A549 (cell line): ENCODE data around the gene DNASE1L2. TPM values are rescaled to one million over a fixed set of nuclear protein-coding genes. Genes with fewer than 3 reads are reported as not detected.

Experiments
- ATAC-seq, 2 experiments: fragments of 200-7000 bp in 1 of 2; fragments of >200 bp in 1 of 2; cut with Nextera tagmentation in 1 of 2; cut with Tn5 transposase in 1 of 2; 3 replicates each; pipeline versions ENCODE4 v1.8.0 to v1.9.1; 2018 to 2020; ENCODE audit warnings: mild to moderate bottlenecking in 1 of 2, moderate library complexity in 1 of 2
- CTCF ChIA-PET: fragments of 300-600 bp; sonication (Branson Sonifier 250); formaldehyde crosslinking; extraction: SDS; loops from one replicate; lab custom pipeline; 2021; ENCODE audit warnings: antibody characterized with exemption, inconsistent platforms; lab: Yijun Ruan, JAX
- POLR2A ChIA-PET: fragments of 350-600 bp; formaldehyde crosslinking; extraction: SDS; loops from one replicate; lab custom pipeline; 2021; ENCODE audit warnings: antibody characterized with exemption, inconsistent platforms; lab: Yijun Ruan, JAX
- DNase-seq, 2 experiments: peaks; one replicate each; pipeline versions ENCODE4 v3.0.0 to v3.0.0-alpha.2; 2011 to 2016; ENCODE audit warnings: low read depth in 1 of 2, low spot score in 1 of 2
- FAIRE-seq: peaks from 2 replicates; lab custom pipeline; 2011; peaks lifted over from hg19 to GRCh38; lab: Jason Lieb, UNC
- H3K27ac ChIP-seq, 2 experiments: fragments of >200 bp; sonication (Bioruptor Twin); formaldehyde crosslinking; 3 replicates each; pipeline ENCODE4 v1.5.1; 2016 to 2017
- H3K4me1 ChIP-seq: fragments of >200 bp; sonication (Bioruptor Twin); formaldehyde crosslinking; 3 replicates; pipeline ENCODE4 v1.6.1; 2016
- H3K4me2 ChIP-seq: fragments of >200 bp; sonication (Bioruptor Twin); formaldehyde crosslinking; 3 replicates; pipeline ENCODE4 v1.6.1; 2016
- H3K4me3 ChIP-seq: fragments of >200 bp; sonication (Bioruptor Twin); formaldehyde crosslinking; 3 replicates; pipeline ENCODE4 v1.5.1; 2016
- H3K9me3 ChIP-seq: fragments of >200 bp; sonication (Bioruptor Twin); formaldehyde crosslinking; 3 replicates; pipeline ENCODE4 v1.6.1; 2016
- CBX2 ChIP-seq: fragments of 200-600 bp; sonication (generic); IDR thresholded peaks from 2 replicates; pipeline ENCODE4 v1.6.1; 2016; ENCODE audit warnings: low read depth, mild to moderate bottlenecking, borderline replicate concordance
- CEBPB ChIP-seq, 2 experiments: fragments of >200 bp in 1 of 2; sonication (Bioruptor Twin) in 1 of 2; formaldehyde crosslinking in 1 of 2; IDR thresholded peaks; 2 replicates each; pipeline ENCODE4 v1.6.1; 2012 to 2016
- CHD2 ChIP-seq: fragments of 150-350 bp; IDR thresholded peaks from 2 replicates; pipeline ENCODE4 v1.6.1; 2014; ENCODE audit warnings: low read length; ENCODE audit not compliant: partially characterized antibody
- EHF ChIP-seq: fragments of 250-450 bp; sonication (Bioruptor Pico); IDR thresholded peaks from 2 replicates; pipeline ENCODE4 v1.5.0; 2020; ENCODE audit warnings: mild to moderate bottlenecking
- EHMT2 ChIP-seq: fragments of 200-600 bp; sonication (generic); IDR thresholded peaks from 2 replicates; pipeline ENCODE4 v1.6.1; 2016; ENCODE audit warnings: antibody characterized with exemption, low read depth, mild to moderate bottlenecking, moderate library complexity
- ELK1 ChIP-seq: fragments of 150-350 bp; IDR thresholded peaks from 2 replicates; pipeline ENCODE4 v1.6.1; 2014; ENCODE audit warnings: low read depth, mild to moderate bottlenecking, low read length
- ESRRA ChIP-seq: fragments of 150-350 bp; IDR thresholded peaks from 2 replicates; pipeline ENCODE4 v1.6.1; 2014; ENCODE audit warnings: mild to moderate bottlenecking, low read length, borderline replicate concordance
- GATA3 ChIP-seq: IDR thresholded peaks from 2 replicates; pipeline ENCODE4 v1.6.1; 2012; ENCODE audit warnings: borderline replicate concordance
- HEYL ChIP-seq: fragments of 250-450 bp; sonication (Bioruptor Pico); IDR thresholded peaks from 2 replicates; pipeline ENCODE4 v1.8.0; 2021; ENCODE audit warnings: mild to moderate bottlenecking, moderate library complexity
- HOXA7 ChIP-seq: fragments of 250-450 bp; sonication (Bioruptor Pico); IDR thresholded peaks from 2 replicates; pipeline ENCODE4 v1.5.0; 2020; ENCODE audit warnings: mild to moderate bottlenecking, moderate library complexity
- JUN ChIP-seq, 2 experiments: fragments of >200 bp; sonication (Bioruptor Twin); formaldehyde crosslinking; IDR thresholded peaks; 2 replicates in 1 of 2; 3 replicates in 1 of 2; pipeline ENCODE4 v1.6.1; 2016 to 2017
- JUNB ChIP-seq: fragments of >200 bp; sonication (Bioruptor Twin); formaldehyde crosslinking; IDR thresholded peaks from 2 replicates; pipeline ENCODE4 v1.6.1; 2016
- MAFK ChIP-seq: fragments of 450-650 bp; IDR thresholded peaks from 2 replicates; pipeline ENCODE4 v1.6.1; 2014; ENCODE audit not compliant: partially characterized antibody
- NFE2L2 ChIP-seq: fragments of 150-350 bp; conservative IDR thresholded peaks from 2 replicates; pipeline ENCODE4 v1.6.1; 2014; ENCODE audit warnings: low read length
- PBX3 ChIP-seq: IDR thresholded peaks from 2 replicates; pipeline ENCODE4 v1.6.1; 2012
- PHF8 ChIP-seq: fragments of 200-600 bp; sonication (generic); IDR thresholded peaks from 2 replicates; pipeline ENCODE4 v1.6.1; 2016; ENCODE audit warnings: low read depth, mild to moderate bottlenecking, antibody characterized with exemption, moderate library complexity, borderline replicate concordance
- POLR2A ChIP-seq: IDR thresholded peaks from 2 replicates; pipeline ENCODE4 v1.6.1; 2012; ENCODE audit warnings: mild to moderate bottlenecking, low read length
- POLR2AphosphoS2 ChIP-seq: conservative IDR thresholded peaks from 2 replicates; pipeline ENCODE4 v1.6.1; 2012; ENCODE audit warnings: low read length, improper control_type of control experiment, inconsistent platforms
- RAD21 ChIP-seq, 2 experiments: fragments of >200 bp in 1 of 2; sonication (Bioruptor Twin) in 1 of 2; formaldehyde crosslinking in 1 of 2; IDR thresholded peaks in 1 of 2; conservative IDR thresholded peaks in 1 of 2; 2 replicates in 1 of 2; 3 replicates in 1 of 2; pipeline ENCODE4 v1.6.1; 2012 to 2018; ENCODE audit warnings: inconsistent platforms in 1 of 2
- RARB ChIP-seq: fragments of 250-450 bp; sonication (Bioruptor Pico); IDR thresholded peaks from 2 replicates; pipeline ENCODE4 v1.8.0; 2021; ENCODE audit warnings: mild to moderate bottlenecking, moderate library complexity
- RFX5 ChIP-seq: fragments of 450-650 bp; IDR thresholded peaks from 2 replicates; pipeline ENCODE4 v1.7.1; 2014; ENCODE audit warnings: antibody characterized with exemption, mild to moderate bottlenecking, moderate library complexity
- RNF2 ChIP-seq: fragments of 200-600 bp; sonication (generic); IDR thresholded peaks from 2 replicates; pipeline ENCODE4 v1.6.1; 2016; ENCODE audit warnings: low read depth, mild to moderate bottlenecking, antibody characterized with exemption, moderate library complexity, borderline replicate concordance
- SMC3 ChIP-seq: fragments of >200 bp; sonication (Bioruptor Twin); formaldehyde crosslinking; IDR thresholded peaks from 3 replicates; pipeline ENCODE4 v1.6.1; 2018; ENCODE audit warnings: inconsistent platforms
- TFCP2L1 ChIP-seq: fragments of 250-450 bp; sonication (Bioruptor Pico); IDR thresholded peaks from 2 replicates; pipeline ENCODE4 v1.5.0; 2021; ENCODE audit warnings: mild to moderate bottlenecking
- USF2 ChIP-seq: fragments of 450-650 bp; IDR thresholded peaks from 2 replicates; pipeline ENCODE4 v1.6.1; 2014; ENCODE audit warnings: antibody characterized with exemption
- ZC3H11A ChIP-seq: fragments of 450-650 bp; IDR thresholded peaks from 2 replicates; pipeline ENCODE4 v1.6.1; 2014; ENCODE audit warnings: antibody characterized with exemption, mild to moderate bottlenecking
- ZFP36 ChIP-seq: fragments of 450-650 bp; IDR thresholded peaks from 2 replicates; pipeline ENCODE4 v1.6.1; 2014; ENCODE audit warnings: borderline replicate concordance; ENCODE audit not compliant: partially characterized antibody
- ZNF302 ChIP-seq: fragments of 250-450 bp; sonication (Bioruptor Pico); IDR thresholded peaks from 2 replicates; pipeline ENCODE4 v1.9.0; 2021; ENCODE audit warnings: inconsistent platforms, mild to moderate bottlenecking, moderate library complexity
- WGBS: methylation state at CpG from one replicate; pipeline ENCODE4 v1.1.6; 2017; ENCODE audit errors: missing lambda C conversion rate; 5-methylcytosine and 5-hydroxymethylcytosine counted together
- polyA plus RNA-seq, 4 experiments: library from polyadenylated mRNA; depleted of rRNA in 3 of 4; stranded (reverse); fragments of >200 nt; fragmentation: RNase III in 1 of 4; extraction: RNeasy Plus Mini Kit Qiagen cat#74134 plus additional on column Dnase treatment in 1 of 4; gene quantifications; 2 replicates in 3 of 4; 3 replicates in 1 of 4; pipeline ENCODE4 v1.2.3, GENCODE V29; 2011 to 2017

The DNASE1L2 gene
- polyA plus RNA-seq, 2 of the 4 experiments (the other 2 are of a cell fraction), result 0.36 to 1.2 TPM

GRCh38 chr16:2187212-2187611, 49.0 kb upstream of the DNASE1L2 start:
- ATAC-seq, result no peak
- no peak for DNase-seq
- 88% methylated on average over 16 of the region's 17 CpGs for WGBS
- H3K27ac ChIP-seq, result no peak overlapping the region
- no peak overlapping the region for H3K4me3 ChIP-seq
- H3K4me2 ChIP-seq, result no peak overlapping the region
- TF ChIP-seq ZC3H11A, result no peak
- TF ChIP-seq POLR2AphosphoS2, result no peak
- no peak for TF ChIP-seq RNF2
- TF ChIP-seq SMC3, result no peak
- TF ChIP-seq JUNB, result no peak
- no peak for TF ChIP-seq ZNF302 (CRISPR knock-in tag)
- no peak for TF ChIP-seq EHF (CRISPR knock-in tag)
- TF ChIP-seq EHMT2, result no peak
- TF ChIP-seq PHF8, result no peak
- no peak for TF ChIP-seq PBX3
- no peak for TF ChIP-seq POLR2A
- TF ChIP-seq ELK1, result no peak
- no peaks in the 10 kb centered on the region for H3K4me1 ChIP-seq
- no peaks in the 10 kb centered on the region for H3K9me3 ChIP-seq
- CTCF ChIA-PET, result interaction anchor here (0.6 kb wide), 1 partner anchor 262 kb away, joined by 4 read pairs; no protein-coding TSS in a partner anchor
- POLR2A ChIA-PET, result interaction anchor here (1.0 kb wide), 1 partner anchor 32 kb away, joined by 3 read pairs; the partner anchor contains the start of gene TRAF7
- FAIRE-seq, result no peak

- H3K9me3 ChIP-seq, result no peaks in the 10 kb centered on the region
- no peaks in the 10 kb centered on the region for H3K4me1 ChIP-seq
- H3K27ac ChIP-seq, result no peak overlapping the region
- whole genome bisulfite sequencing, result 77% methylated on average over 8 of the region's 8 CpGs
- ChIA-PET CTCF (interaction anchor here (1.0 to 1.2 kb wide), 4 partner anchors 11 to 313 kb away, joined by 3 read pairs; partner anchors contain the start of gene ECI1), POLR2A (interaction anchor here (1.0 kb wide), 1 partner anchor 33 kb away, joined by 3 read pairs; the partner anchor contains the start of gene TRAF7)
- FAIRE-seq (no peak), ATAC-seq (no peak)
- no peak overlapping the region for H3K4me3 ChIP-seq
- TF ChIP-seq ESRRA (no peak), JUN (IDR thresholded peaks at IDR 0.05) (no peak), HEYL (CRISPR knock-in tag) (no peak)
- TF ChIP-seq, all 56 proteins: peak for 0
- DNase-seq, result no peak
- H3K4me2 ChIP-seq, result no peak overlapping the region
Observed at GRCh38 chr16:2188395-2188794, 47.8 kb upstream of the DNASE1L2 start.

DNA sequence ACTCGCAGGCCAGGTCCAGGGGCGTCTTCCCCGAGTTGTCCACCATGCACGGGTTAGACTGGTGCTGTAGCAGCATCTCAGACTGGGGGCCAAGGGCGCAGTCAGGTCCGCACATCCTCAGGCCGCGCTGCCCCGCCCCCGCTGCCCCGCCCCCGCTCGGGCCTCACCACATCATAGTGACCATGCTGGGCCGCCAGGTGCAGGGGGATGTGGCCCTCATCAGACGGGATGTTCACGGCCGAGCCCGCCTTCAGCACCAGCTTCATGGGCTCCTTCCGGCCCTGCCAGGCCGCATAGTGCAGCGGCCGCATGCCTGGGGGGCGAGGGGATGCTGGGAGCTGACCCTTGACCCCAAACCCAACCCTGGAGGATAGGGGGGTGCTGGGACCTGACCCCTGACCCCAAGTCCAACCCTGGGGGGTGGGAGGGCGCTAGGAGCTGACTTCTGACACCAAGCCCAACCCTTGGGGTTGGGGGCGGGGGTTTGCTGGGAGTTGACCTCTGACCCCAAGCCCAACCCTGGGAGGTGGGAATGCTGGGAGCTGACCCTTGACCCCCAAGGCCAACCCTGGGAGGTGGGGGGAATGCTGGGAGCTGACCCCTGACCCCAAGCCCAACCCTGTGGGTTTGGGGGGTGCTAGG, 46.9 kb upstream of the DNASE1L2 start:
- 84% methylated on average over 5 of the region's 25 CpGs for WGBS
- Histone ChIP-seq H3K9me3 (no peaks in the 10 kb centered on the region), H3K4me1 (peaks cover 4% of the 10 kb centered on the region; the same call in 2 of the 3 replicates), H3K4me2 (no peak overlapping the region), H3K27ac (no peak overlapping the region), H3K4me3 (no peak overlapping the region)
- CTCF ChIA-PET, result interaction anchor here (1.0 to 1.4 kb wide), 3 partner anchors 10 to 312 kb away, joined by 3 read pairs; no protein-coding TSS in a partner anchor
- POLR2A ChIA-PET, result interaction anchor here (0.6 kb wide), 1 partner anchor 13 kb away, joined by 5 read pairs; no protein-coding TSS in a partner anchor
- TF ChIP-seq HEYL (CRISPR knock-in tag) (no peak), TFCP2L1 (CRISPR knock-in tag) (no peak), USF2 (no peak), RAD21 (conservative IDR thresholded peaks at IDR 0.05 in 1 of 2, IDR thresholded peaks at IDR 0.05 in 1 of 2) (no peak), RARB (CRISPR knock-in tag) (no peak), PHF8 (no peak), ZFP36 (no peak), GATA3 (no peak), CHD2 (no peak), EHMT2 (no peak), NFE2L2 (no peak), CEBPB (IDR thresholded peaks at IDR 0.05) (no peak), RFX5 (no peak), MAFK (no peak), CBX2 (no peak), HOXA7 (CRISPR knock-in tag) (no peak)
- ATAC-seq, result no peak
- FAIRE-seq, result no peak
- DNase-seq, result no peak
